Activated CD8-positive, alpha-beta memory T cell treated with anti-CD3 and anti-CD28 coated beads, Interleukin-2, amount 50 U/mL, for 48 hours (primary cell): Measurements from ENCODE around the gene TPK1.
"Not testable (repeated sequence)": the region's sequence is repeated elsewhere in the genome, so short reads cannot be mapped to it uniquely, and the experiment has no call there.

Experiments
- DNase-seq: peaks from one replicate; pipeline ENCODE4 v3.0.0-alpha.2; 2020

TPK1 gene

DNA sequence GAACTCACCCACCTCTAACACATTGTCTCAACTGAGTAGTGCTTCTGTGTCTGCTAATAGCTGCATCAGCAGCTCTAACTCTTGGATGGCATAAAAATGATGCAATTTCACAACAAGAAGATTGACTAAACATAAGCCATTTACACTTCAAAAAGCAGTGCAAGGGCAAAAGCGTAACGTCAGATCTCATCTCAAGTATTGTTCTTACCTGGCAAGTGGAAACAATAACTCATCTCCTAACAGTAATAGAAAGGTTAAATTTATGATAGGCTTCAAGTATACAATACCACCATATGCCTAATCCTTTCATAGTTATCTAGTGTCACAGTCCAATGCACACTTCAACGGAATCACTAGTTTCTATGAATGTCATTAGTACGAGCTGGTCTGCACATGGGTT is 14.8 kb downstream of the TPK1 start:
- DNase-seq: no peak

DNA sequence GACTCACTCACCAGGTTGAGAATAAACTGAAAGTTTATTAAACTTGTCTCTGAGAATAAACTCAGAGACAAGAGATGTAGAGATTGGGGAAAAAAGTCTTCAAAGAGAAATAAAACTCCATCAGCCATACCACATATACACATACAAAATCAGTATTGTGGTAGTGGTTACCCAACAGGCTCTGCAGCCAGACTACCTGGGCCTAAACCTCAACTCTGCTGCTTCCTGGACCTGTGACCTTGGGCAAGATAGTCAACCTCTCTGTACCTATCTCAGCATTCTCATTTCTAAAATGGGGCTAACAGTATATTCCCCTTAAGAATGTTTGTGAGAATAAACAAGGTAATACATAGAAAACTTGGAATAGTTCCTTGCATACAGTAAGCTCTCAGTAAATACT is 15.3 kb downstream of the TPK1 start:
- DNase-seq: no peak

DNA sequence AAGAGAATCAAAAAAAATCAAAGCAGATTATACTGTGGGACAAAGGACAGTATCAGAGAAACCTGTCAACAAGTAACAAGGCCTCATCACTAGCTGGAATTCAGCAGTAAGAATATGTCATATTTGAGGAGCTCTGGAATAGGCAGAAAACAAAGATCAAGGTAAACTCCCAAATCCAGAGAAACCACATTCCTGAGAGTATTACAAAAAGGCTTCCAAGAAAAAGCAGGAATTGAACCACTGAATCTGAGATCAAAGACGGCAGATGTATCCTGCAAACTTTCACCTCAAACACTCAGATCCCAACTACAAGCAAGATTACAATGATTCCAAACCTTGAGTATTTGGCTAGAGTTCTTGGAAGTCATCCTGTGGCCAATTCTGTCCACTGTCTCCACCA is 16.3 kb downstream of the TPK1 start:
- DNase-seq: no peak

DNA sequence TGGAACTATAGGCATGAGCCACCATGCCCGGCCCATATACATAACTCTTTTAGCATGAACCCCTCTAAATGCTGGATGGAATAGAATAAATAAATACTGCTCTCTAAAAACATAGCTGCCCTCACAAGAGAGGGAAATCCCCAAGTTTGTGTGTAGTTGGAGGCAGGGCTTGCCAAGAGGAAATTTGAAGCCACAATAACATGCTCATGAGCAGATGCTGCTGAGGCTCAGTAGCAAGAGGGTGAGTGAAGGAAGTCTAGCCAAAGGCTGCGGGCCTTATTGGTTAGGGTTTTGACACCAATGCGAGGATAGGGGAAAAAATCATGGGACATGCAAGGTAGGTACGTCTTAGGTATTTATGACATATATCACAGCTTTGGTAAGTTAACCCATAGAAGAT is 17.3 kb downstream of the TPK1 start:
- no peak for DNase-seq

DNA sequence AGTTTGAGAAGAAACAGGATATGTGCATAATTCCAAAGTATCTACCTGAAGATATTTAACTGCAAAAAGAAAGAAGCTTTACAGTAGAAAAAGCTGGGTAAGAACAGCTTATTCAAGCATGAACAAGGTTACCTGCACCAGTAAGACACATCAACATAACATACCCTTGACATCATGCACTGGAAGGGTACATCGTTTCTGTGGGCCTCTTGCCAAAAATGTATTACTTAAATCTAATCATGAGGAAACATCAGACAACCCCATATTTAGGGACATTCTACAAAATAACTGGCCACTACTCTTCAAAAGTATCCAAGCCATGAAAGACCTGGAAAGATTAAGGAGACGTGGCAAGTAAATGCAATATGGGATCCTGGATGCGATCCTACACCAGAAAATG is 18.9 kb downstream of the TPK1 start:
- no peak for DNase-seq

DNA sequence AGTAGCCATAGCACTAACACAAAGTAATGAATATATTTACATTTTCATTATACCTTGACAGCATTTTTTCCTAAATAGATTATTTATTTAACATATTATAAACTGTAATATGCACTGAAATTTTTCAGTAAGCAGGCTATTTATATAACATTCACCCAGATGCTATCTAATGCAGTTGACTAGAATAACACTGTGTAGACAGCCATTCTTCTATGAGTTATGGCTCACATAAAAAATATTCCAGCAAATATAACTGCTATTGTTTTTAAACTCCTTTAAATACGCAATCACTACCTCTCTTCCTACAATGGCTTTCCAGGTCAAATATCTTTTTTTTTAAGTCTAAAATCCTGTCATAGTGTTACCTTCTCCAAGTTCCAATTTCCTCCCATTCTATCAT is 21.6 kb downstream of the TPK1 start:
- DNase-seq: no peak

- no peak for DNase-seq
Measured at GRCh38 chr7:144812379-144813283, 23.2 kb downstream of the TPK1 start.

DNA sequence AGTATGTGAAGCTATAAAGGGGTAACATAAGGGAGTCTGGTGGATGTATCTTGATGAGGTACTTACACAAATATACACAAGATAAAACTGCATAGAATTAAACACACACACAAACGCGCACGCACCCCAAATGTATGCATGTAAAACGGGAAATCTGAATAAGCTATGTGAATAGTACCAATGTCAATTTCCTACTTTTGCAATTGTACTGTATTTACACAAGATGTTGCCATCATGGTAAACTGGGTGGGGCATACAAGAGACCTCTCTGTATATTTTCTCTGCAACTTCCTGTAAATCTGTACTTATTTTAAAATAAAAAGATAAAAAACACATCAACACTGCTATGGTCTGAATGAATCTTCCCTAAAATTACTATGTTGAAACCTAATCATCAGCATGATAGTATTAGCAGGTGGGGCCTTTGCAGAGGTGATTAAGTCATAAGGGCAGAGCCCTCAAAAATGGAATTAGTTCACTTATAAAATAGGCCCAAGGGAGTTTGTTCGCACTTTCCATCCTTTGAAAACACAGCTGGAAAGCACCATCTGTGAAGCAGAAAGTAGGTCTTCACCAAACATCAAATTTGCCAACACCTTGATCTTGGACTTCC is 30.1 kb downstream of the TPK1 start:
- DNase-seq: no peak

GRCh38 chr7:144800678-144801436 is 35.0 kb downstream of the TPK1 start:
- DNase-seq: not testable (repeated sequence)

- DNase-seq: no peak
Measured at GRCh38 chr7:144796919-144797318, 38.9 kb downstream of the TPK1 start.

DNA sequence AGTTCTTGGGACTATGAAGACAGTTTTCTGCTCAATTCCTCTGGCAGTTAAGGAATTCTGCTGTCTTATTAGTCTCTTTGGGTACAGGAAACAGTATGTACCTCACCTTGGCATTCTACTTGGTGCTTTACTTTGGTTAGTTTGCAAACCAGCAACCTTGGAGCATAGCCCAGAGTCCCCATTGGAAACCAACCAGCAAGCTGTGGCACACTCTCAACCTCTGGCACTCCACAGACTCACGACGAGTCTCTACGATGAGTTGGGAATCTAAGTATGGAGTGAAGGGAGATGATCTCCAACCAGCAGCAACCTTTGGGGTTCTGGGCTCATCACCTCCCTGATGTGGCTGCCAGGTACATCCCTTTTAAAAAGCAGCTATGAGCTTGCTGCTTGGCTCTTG is 43.8 kb downstream of the TPK1 start:
- no peak for DNase-seq

- DNase-seq: no peak
Measured at GRCh38 chr7:144791488-144791887, 44.4 kb downstream of the TPK1 start.

DNA sequence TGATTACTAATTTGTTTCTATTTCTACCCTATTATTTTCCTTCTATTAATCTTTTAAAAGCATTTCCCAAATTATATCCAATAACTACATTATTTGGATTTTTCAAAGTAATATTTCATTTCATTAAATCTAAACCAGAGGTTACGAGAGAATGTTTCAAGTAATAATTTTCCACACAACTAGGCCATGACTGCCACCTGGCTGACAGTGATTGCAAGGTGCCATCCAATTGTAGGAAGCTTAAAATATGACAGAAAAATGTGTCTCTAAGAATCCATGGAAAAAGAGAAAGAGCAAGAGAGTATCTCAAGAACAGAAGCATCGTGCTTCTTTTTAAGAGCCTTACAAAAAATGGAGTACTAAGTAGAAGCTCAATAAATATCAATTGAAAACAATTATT is 48.7 kb downstream of the TPK1 start:
- DNase-seq: no peak

DNA sequence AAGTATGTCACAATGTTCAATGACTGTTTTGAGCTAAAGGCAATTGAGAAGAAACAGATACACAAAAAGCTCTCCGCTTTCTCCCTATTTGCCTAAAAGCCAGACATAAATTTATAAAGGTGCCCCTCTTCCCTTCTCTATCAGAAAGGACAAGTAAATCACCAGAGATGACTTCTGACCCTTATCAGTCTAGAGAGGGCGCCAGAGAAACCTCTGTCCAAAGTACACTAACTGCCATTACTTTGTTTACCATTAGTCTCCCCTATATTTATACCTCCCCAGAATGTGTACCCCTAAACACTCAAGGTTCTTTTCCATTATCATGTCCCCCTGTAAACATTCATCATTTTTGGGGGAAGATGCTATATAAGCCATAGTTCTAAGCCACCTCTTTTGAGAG is 49.3 kb downstream of the TPK1 start:
- DNase-seq: no peak

DNA sequence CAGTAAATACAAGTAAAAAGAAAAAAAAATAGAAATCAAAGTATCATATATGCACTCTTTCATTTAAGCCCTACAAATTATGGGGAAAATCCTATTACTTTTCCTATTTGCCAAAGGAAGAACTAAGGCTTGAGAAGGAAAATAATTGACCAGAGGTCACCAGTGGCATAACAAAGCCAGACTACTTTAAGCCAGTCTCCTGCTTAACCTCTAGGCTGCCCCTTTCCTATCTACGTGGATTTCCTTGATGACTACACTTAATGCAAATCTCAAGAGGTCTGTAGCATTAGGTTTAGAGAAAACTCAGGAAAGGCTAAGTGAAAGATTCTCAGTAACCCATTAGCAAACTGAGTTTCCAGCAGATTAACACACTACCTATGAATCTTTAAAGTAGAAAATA is 49.8 kb downstream of the TPK1 start:
- DNase-seq: no peak

GRCh38 chr7:144785521-144785920 is 50.3 kb downstream of the TPK1 start:
- DNase-seq: no peak

DNA sequence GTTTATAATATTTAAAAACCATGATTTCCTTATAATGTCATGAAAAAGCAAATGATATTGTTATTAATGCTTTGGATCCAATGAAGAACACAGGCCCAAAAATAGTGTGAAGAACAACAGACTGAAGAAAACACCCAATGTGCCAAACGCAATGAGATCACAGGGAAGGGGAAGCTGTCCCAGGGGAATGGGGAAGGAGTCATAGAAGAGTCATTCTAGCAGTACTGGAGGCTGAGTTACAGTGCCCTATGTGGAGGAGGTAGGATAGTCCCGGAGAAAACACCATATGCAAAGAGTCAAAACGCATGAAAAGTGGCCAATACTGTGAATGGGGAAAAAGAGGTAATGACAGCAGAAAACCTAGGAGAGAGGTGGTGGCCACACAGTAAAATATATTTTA is 50.9 kb downstream of the TPK1 start:
- DNase-seq: no peak

DNA sequence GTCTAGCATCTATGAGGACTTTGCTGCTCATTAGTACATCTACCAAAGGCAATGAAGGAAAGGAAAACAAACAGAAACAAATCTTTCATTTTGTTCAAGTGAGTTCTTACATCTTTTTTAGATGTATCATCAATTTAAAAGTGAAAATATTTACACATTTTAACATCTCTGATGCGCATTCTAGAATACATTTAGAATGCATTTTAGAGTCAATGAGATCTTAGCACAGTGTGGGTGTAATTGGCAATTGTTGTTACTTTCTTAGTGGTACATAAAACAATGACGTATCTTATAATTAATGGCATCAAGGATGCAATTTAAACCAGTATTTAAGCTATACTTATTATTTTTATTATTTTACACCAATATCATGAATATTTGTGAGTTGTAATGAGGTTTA is 51.4 kb downstream of the TPK1 start:
- DNase-seq: no peak

DNA sequence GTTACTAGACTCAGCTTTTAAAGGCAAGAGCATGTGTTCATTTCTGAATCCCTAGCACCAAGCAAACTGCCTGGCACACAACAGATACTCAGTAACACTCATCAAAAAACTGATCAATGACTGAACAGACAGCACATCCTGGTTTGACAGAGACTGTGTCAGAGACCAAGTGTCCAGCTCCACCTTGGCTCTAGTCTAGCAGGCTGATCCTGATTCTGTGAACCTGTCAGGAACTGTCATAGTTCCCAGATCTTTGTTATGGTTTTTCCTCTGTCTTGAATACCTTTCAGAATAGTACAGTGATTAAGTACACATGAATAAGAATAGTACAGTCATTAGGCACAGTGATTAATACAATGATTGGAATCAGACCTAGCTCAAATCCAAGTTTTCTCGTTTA is 53.0 kb downstream of the TPK1 start:
- DNase-seq: no peak

DNA sequence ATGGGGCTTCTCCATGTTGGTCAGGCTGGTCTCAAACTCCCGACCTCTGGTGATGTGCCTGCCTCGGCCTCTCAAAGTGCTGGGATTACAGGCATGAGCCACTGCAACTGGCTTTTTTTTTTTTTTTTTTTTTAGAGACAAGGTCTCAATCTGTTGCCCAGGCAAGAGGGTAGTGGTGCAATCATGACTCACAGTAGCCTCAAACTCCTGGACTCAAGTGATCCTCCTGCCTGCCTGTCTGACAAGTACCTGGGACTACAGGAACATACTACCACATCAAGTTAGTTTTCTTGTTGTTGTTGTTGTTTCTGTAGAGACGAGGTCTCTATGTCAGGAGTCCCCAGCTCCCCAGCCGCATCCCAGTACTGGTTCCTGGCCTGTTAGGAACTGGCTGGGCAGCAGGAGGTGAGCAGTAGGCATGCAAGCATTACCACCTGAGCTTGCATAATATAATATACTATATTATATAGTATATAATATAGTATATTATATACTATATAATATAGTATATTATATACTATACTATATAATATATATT is 55.7 kb downstream of the TPK1 start:
- no peak for DNase-seq

DNA sequence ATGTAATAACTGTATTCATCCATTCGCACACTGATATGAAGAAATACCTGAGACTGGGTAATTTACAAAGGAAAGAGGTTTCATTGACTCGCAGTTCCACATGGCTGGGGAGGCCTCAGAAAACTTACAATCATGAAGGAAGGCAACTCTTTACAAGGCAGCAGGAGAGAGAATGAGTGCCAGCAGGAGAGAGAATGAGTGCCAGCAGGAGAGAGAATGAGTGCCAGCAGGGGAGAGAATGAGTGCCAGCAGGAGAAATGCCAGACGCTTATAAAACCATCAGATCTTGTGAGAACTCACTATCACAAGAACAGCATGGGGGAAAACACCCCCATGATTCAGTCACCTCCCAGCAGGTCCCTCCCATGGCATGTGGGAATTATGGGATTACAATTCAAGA is 58.0 kb downstream of the TPK1 start:
- not testable (repeated sequence) for DNase-seq

DNA sequence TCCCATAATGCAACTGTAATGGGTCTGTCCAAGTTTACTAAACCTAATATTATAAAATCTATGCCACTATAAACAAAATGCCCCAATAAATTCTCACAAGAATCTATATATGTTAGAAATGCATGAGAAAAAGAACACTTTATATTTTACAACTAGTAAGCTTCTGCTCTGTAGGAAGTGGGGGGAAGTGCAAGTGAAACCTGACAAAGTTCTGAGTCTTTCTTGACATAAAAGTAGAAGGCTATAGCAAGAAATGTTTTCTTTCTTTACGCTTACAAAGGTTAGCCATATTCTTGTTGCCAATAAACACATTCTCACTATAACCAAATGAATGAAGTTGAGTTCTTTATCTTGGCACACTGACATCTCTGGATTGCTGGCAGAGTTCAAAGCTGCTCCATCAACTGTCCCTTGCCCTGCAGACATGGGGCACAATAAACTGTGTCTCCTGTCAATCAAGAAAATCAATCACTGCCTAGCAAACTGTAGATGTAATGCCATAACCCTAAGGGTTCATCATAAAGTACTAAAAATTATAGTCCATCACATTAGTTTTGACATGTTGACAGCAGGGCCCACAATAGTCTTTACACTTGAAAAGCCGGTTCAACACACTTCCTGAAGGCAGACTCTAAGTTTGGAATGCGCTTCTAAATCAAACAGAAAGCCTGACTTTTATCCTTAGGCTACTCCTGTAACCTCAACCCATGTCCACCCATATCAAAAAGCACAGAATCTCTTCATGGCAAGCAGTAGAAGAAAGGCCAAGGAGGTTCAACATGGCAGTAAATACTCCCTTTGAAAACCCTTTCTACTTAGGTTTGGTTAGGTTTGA is 58.6 kb downstream of the TPK1 start:
- DNase-seq: no peak

- no peak for DNase-seq
Measured at GRCh38 chr7:144776447-144776846, 59.4 kb downstream of the TPK1 start.
